Stimulated activated CD4-positive, alpha-beta T cell treated with anti-CD3 and anti-CD28 coated beads, Interleukin-2, amount 100 ng/mL, for 24 hours (primary cell): Measurements from ENCODE around the gene ZNF326.

Experiments used
- DNase-seq, 2 donors: peaks; one replicate each; pipeline ENCODE4 v3.0.0-alpha.2; 2020

ZNF326 gene

GRCh38 chr1:90083995-90084394 lies 89.1 kb downstream of the ZNF326 start:
- no peak for DNase-seq
